D721Med (cell line): ENCODE measurements around the gene INPP5F.
"Not testable (repeated sequence)": the region's sequence is repeated elsewhere in the genome, so short reads cannot be mapped to it uniquely, and the experiment has no call there.

ENCODE experiments used
- DNase-seq: peaks from one replicate; pipeline ENCODE4 v3.0.0; 2011; ENCODE audit warnings: low spot score; ENCODE audit not compliant: insufficient read length
- FAIRE-seq: peaks from 2 replicates; lab custom pipeline; 2011; peaks lifted over from hg19 to GRCh38; lab: Jason Lieb, UNC
- CTCF ChIP-seq: IDR thresholded peaks from 2 replicates; pipeline ENCODE4 v1.5.1; 2012; ENCODE audit warnings: mild to moderate bottlenecking, control low read depth; ENCODE audit not compliant: insufficient read depth; ENCODE audit errors: missing control alignments

The INPP5F gene

GRCh38 chr10:119768455-119769094, 42.7 kb downstream of the INPP5F start:
- no peak for DNase-seq
- TF ChIP-seq CTCF, result no peak
- FAIRE-seq, result no peak

DNA sequence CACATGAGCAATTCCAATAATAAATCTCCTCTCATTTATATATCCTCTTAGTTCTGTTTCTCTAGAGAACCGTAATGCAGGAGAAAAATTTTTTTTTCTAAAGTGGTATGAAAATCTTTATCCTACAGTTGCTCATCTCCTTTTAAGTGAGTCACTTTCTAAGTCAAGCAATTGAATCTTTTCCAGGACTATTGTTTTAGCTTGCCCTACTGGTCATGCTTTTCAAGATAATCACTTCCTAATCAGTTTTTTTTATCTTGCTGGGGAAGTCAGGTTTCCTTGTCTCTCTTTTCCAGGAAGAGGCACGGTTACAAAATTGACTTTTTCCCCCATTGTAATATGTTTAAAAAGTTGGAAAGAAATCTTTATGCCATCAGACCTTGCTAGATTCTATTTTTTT, 44.0 kb downstream of the INPP5F start:
- no peak for FAIRE-seq
- no peak for TF ChIP-seq CTCF
- no peak for DNase-seq

GRCh38 chr10:119770928-119771327, 45.1 kb downstream of the INPP5F start:
- DNase-seq, result no peak
- no peak for TF ChIP-seq CTCF
- FAIRE-seq, result no peak

DNA sequence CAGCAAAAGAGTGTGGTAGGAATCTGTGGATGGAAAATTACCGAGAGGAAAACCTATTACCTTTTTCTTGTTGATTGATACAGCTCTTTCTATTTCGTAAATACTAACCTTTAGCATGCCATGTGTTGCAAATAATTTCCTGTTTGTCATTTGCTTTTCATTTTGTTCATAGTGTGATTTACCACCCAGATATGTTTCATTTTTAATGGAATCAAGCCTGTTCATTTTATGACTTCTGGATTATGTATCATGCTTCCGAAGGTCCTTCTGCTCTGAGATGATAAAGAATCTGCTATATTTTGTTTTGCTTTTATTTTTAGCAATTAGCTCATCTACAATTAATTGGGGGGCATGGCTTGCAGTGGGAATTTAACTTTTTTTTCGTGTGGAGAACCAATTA, 46.5 kb downstream of the INPP5F start:
- TF ChIP-seq CTCF, result no peak
- FAIRE-seq (no peak), DNase-seq (no peak)

- FAIRE-seq, DNase-seq: not testable (repeated sequence)
These were observed 47.2 kb downstream of the INPP5F start for GRCh38 chr10:119773041-119773440.

GRCh38 chr10:119775529-119775928, 49.7 kb downstream of the INPP5F start:
- TF ChIP-seq CTCF, result no peak
- DNase-seq, result no peak
- no peak for FAIRE-seq

GRCh38 chr10:119776536-119776935, 50.7 kb downstream of the INPP5F start:
- no peak for TF ChIP-seq CTCF
- FAIRE-seq, result no peak
- no peak for DNase-seq

GRCh38 chr10:119777686-119778085, 51.8 kb downstream of the INPP5F start:
- no peak for FAIRE-seq

More at GRCh38 chr10:119777686-119778085, 51.8 kb downstream of the INPP5F start:
- no peak for DNase-seq
- TF ChIP-seq CTCF, result no peak
